KOPT-K1 (cell line): ENCODE results near the gene GBX1.
A peak's percentile ranks its signal among the peaks of the same experiment; 100 is the strongest.

Source experiments
- H3K27ac ChIP-seq: fragments of 200-600 bp; sonication (generic); 2 replicates; pipeline ENCODE4 v1.5.1; 2016; ENCODE audit warnings: antibody characterized with exemption, mild to moderate bottlenecking, low read depth, low read length; ENCODE audit not compliant: poor library complexity, severe bottlenecking
- H3K36me3 ChIP-seq: fragments of 200-600 bp; sonication (generic); 2 replicates; pipeline ENCODE4 v1.5.1; 2017; ENCODE audit warnings: antibody characterized with exemption, mild to moderate bottlenecking, low read length, moderate library complexity; ENCODE audit not compliant: insufficient read depth
- H3K9me3 ChIP-seq: fragments of 200-600 bp; sonication (generic); 2 replicates; pipeline ENCODE4 v1.5.1; 2017; ENCODE audit warnings: antibody characterized with exemption, low read length, mild to moderate bottlenecking; ENCODE audit not compliant: insufficient read depth, poor library complexity, severe bottlenecking

The GBX1 gene

GRCh38 chr7:151167197-151167961 lies at the start of gene GBX1:
Gene GBX1, minus strand, starts transcription at chr7:151167694. Its CDS starts 146 bp downstream, at chr7:151167548.
- no peak within 1 kb of the TSS for H3K27ac ChIP-seq
- no peaks in the 10 kb centered on the region for H3K9me3 ChIP-seq
- H3K36me3 ChIP-seq: no peaks in the 10 kb centered on the region

GRCh38 chr7:151215396-151215795 lies 47.9 kb upstream of the GBX1 start:
- no peak overlapping the region for H3K27ac ChIP-seq
- H3K9me3 ChIP-seq: no peaks in the 10 kb centered on the region
- H3K36me3 ChIP-seq: peaks cover 89% of the 10 kb centered on the region

GRCh38 chr7:151213826-151214225 lies 46.3 kb upstream of the GBX1 start:
- no peaks in the 10 kb centered on the region for H3K9me3 ChIP-seq
- H3K36me3 ChIP-seq: peaks cover 74% of the 10 kb centered on the region
- no peak overlapping the region for H3K27ac ChIP-seq

GRCh38 chr7:151212626-151213025 lies 45.1 kb upstream of the GBX1 start:
- H3K36me3 ChIP-seq: peaks cover 62% of the 10 kb centered on the region
- H3K27ac ChIP-seq: no peak overlapping the region
- no peaks in the 10 kb centered on the region for H3K9me3 ChIP-seq

- H3K27ac ChIP-seq: no peak overlapping the region
These were observed 43.8 kb upstream of the GBX1 start for GRCh38 chr7:151211155-151211772.

GRCh38 chr7:151210087-151210854 lies 42.8 kb upstream of the GBX1 start, which contains the start of gene H2BK1:
Gene H2BK1, minus strand, starts transcription at chr7:151210488. Its CDS starts 170 bp downstream, at chr7:151210318.
- Histone ChIP-seq H3K36me3 (peaks cover 38% of the 10 kb centered on the region), H3K27ac (no peak within 1 kb of the TSS), H3K9me3 (no peaks in the 10 kb centered on the region)

More at GRCh38 chr7:151211155-151211772, 43.8 kb upstream of the GBX1 start:
- H3K36me3 ChIP-seq: peaks cover 48% of the 10 kb centered on the region
- H3K9me3 ChIP-seq: no peaks in the 10 kb centered on the region

GRCh38 chr7:151209588-151209987 lies 42.1 kb upstream of the GBX1 start:
- Histone ChIP-seq H3K27ac (no peak overlapping the region), H3K9me3 (no peaks in the 10 kb centered on the region), H3K36me3 (peaks cover 31% of the 10 kb centered on the region)

- Histone ChIP-seq H3K36me3 (peaks cover 19% of the 10 kb centered on the region), H3K9me3 (no peaks in the 10 kb centered on the region), H3K27ac (no peak overlapping the region)
These were observed 40.9 kb upstream of the GBX1 start for GRCh38 chr7:151208253-151208862.

- Histone ChIP-seq H3K27ac (peak overlapping the region; percentile 26), H3K9me3 (no peaks in the 10 kb centered on the region), H3K36me3 (peaks cover 13% of the 10 kb centered on the region)
These were observed 40.3 kb upstream of the GBX1 start for GRCh38 chr7:151207804-151208203.

GRCh38 chr7:151207315-151207714 lies 39.8 kb upstream of the GBX1 start:
- H3K27ac ChIP-seq: peak overlapping the region; percentile 26
- H3K36me3 ChIP-seq: peaks cover 8% of the 10 kb centered on the region; the same call in 1 of the 2 replicates
- H3K9me3 ChIP-seq: no peaks in the 10 kb centered on the region

- no peaks in the 10 kb centered on the region for H3K9me3 ChIP-seq
- H3K36me3 ChIP-seq: peaks cover 4% of the 10 kb centered on the region; the same call in 1 of the 2 replicates
- H3K27ac ChIP-seq: peak overlapping the region; percentile 26
These were observed 39.4 kb upstream of the GBX1 start for GRCh38 chr7:151206914-151207313.

- no peaks in the 10 kb centered on the region for H3K9me3 ChIP-seq
- H3K27ac ChIP-seq: no peak overlapping the region
- H3K36me3 ChIP-seq: no peaks in the 10 kb centered on the region
These were observed 38.2 kb upstream of the GBX1 start for GRCh38 chr7:151205730-151206129.

GRCh38 chr7:151204383-151205032 lies 37.0 kb upstream of the GBX1 start:
- Histone ChIP-seq H3K36me3 (no peaks in the 10 kb centered on the region), H3K9me3 (no peaks in the 10 kb centered on the region), H3K27ac (no peak overlapping the region)

GRCh38 chr7:151202836-151203235 lies 35.3 kb upstream of the GBX1 start:
- H3K36me3 ChIP-seq: no peaks in the 10 kb centered on the region
- no peaks in the 10 kb centered on the region for H3K9me3 ChIP-seq
- no peak overlapping the region for H3K27ac ChIP-seq
